GM18508 (cell line): ENCODE measurements around the gene HSBP1L1.
"Not testable (repeated sequence)": the region's sequence is repeated elsewhere in the genome, so short reads cannot be mapped to it uniquely, and the experiment has no call there.

Source experiments
- ATAC-seq: cut with Tn5 transposase; IDR thresholded peaks from one replicate; pipeline ENCODE4 v1.9.1; 2021; ENCODE audit warnings: moderate number of reproducible peaks; ENCODE audit not compliant: insufficient read depth, unreplicated experiment

The HSBP1L1 gene

DNA sequence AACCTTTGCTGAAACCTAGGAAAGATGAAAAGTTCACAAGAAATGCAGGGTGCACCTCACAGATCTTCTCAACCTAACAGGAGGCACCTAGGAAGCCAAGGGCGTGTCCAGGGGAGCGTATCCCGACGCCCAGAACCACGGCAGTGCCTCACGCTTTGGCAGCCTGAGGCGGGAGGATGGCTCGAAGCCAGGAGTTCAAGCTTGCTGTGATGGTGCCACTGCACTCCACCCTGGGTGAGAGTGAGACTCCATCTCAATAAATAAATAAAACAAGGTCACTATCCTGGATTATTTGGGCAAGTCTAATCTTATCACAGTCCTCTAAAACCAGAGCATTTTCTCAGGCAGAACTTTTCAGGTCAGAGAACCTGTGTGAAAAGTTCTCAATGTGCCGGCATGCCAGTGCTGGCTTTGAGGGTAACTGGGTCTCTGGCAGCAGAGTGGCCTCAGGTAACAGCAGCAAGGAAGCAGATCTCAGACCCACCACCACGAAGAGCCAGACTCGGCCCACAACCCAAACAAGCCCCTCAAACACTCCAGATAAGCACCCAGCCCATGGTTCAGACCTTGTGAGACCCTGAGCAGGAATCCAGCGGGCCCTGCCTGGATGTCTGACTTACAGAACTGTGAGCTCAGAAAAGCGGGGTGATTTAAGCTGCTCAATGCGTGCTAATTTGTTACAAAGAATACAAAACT is 11.7 kb downstream of the HSBP1L1 start:
- ATAC-seq: no peak

DNA sequence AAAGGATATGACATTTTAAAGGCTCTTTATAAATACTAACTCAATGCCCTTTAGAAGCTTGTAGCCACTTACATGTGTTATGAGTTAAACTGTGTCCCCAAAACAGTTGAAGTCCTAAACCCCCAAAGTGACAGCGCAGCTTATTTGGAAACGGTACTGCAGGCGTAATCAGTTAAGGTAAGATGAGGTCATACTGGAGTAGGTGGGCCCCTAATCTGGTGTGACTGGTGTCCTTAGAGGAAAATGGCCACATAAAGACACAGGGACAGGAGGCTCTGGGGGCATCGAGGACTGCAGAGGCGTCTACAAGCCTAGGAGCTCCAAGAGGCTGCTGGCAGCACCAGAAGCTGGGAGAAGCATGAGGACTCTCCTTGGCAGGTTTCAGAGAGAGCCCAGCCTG is 15.4 kb downstream of the HSBP1L1 start:
- ATAC-seq: no peak

DNA sequence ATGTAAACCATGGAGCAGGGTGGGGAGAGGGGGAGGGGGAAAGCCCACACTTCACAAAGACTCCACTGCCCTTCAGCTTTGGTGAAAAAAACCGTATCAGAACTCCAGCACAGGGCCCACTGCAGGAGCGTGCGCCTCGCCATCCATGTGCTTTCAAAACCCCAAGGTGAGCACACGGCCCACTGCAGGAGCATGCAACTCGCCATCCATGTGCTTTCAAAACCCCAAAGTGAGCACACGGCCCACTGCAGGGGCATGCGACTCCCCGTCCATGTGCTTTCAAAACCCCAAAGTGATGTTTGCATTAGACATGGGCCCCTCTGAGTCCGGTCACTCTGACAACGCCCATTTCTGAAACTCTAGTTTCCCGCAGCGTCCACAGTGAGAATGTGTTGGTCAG is 16.1 kb downstream of the HSBP1L1 start:
- no peak for ATAC-seq

DNA sequence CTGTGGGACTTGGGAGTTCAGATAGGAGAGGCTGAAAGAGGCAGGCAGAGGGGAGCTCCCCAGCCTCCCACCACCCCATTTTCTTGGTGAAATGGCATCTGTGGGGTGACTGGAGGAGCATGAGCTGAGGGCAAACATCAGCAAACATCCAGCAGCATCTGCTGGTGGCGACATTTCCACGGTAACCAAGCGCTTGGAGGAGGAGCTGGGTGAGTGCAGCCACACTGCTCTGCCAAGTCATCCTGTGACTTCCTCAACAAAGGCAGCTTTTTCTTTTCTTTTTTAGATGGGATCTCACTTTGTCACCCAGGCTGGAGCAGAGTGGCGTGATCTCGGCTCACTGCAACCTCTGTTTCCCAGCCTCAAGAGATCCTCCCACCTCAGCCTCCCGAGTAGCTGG is 18.3 kb downstream of the HSBP1L1 start:
- ATAC-seq: no peak

GRCh38 chr18:79983253-79983652 is 18.8 kb downstream of the HSBP1L1 start:
- ATAC-seq: no peak

DNA sequence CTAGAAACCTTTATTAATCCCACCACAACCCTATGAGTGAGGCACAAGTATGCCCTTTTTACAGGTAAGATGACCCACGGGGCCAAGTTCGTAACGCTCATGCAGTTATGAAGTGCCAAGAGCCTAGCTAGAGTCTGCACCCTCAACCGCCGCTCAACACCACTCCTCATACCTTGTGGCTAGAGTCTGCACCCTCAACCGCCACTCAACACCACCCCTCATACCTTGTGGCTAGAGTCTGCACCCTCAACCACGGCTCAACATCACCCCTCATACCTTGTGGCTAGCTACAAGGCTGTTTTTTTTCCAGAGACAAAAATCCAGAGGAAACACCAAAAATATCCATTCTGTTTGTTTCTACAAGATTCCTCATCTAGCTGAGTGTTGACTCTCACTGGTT is 19.4 kb downstream of the HSBP1L1 start:
- ATAC-seq: no peak

- ATAC-seq: no peak
Observed at GRCh38 chr18:79985172-79985571, 20.7 kb downstream of the HSBP1L1 start.

GRCh38 chr18:79986726-79987125 is 22.3 kb downstream of the HSBP1L1 start:
- no peak for ATAC-seq

DNA sequence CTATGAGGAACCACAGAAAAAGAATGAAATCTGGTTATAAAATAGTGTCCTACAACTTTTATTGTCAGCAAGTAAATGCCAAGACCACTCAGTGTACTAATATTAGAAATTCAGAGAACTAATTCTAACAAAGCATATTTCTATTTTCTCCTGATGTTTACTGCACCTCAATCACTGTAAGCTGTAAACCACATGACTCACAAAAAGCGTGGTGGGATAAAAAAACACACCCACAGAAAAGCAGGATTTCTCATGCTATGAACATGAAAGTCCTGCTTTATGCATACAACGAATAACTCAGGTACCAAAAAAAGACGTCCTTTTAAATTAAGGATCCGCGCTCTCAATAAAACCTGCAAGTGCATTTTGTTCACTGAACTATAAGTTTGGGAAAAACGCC is 23.1 kb downstream of the HSBP1L1 start:
- ATAC-seq: no peak

DNA sequence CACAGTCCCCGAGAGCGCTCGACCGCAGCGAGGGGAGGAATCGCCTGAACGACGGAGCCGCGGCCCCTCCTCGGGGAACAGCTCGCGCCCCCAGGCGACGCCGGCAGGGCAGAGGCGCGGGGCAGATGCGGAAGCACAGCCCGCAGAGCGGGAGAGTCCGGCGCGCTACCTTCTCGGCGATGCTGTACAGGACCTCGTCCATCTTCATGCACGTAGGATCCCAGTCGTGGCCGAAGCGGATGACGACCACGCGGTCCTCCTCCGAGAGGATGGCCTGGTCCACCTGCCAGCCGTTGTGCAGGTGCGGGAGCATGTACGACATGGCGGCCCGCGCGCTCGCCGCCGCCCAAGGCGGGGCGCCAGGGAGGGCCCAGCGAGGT is 23.6 kb downstream of the HSBP1L1 start:
- ATAC-seq: peak; percentile 38

DNA sequence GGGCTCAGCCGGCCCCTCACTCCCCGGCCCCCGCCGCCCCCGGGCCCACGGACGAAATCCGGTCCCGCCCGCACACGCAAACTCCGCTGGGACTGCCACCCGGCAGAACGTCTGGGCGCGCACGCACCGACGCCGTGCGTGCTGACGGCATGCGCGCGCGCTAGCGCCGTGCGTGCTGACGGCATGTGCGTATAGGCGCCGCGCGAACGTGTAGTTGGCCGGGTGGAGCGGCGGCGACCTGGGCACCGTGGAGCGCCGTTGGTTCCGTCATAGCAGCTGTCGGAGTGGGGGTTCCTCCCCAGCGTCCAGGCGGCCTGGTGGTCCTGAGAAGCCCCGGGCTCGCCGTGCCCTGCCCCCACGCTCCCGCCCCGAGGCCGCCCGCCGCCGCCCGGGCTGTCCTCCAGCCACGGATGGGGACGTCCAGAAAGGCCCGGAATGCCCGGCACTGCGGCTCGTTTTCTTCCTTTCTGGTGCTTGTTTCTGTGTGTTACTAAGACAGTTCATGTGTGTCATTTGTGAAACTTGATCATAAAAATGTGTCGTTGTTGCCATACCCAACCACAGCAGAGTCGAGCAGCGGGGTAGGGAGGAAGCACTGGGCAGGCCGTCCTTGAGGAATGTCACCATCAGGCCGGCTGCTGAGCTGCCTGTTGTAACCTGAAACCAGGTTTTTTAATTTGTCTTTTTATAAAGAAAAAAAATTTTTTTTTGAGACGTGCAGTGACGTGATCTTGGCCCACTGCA is 24.2 kb downstream of the HSBP1L1 start, which contains the start of gene TXNL4A:
Gene TXNL4A (minus strand): TSS at position 113 of the 744 bp plus-strand sequence. CDS start 171 bp downstream, outside the sequence.
- peak; percentile 75 for ATAC-seq

- no peak for ATAC-seq
Observed at GRCh38 chr18:79989195-79989497, 24.7 kb downstream of the HSBP1L1 start.

GRCh38 chr18:79991494-79991893 is 27.1 kb downstream of the HSBP1L1 start:
- ATAC-seq: no peak

DNA sequence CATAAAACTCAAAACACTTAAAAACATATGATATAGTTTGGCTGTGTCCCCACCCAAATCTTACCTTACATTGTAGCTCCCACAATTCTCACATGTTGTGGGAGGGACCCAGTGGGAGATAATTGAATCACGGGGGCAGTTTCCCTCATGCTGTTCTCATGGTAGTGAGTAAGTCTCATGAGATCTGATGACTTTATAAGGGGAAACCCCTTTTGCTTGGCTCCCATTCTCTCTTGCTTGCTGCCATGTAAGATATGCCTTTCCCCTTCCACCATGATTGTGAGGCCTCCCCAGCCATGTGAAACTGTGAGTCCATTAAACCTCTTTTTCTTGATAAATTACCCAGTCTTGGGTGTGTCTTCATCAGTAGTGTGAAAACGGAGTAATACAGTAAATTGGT is 35.3 kb downstream of the HSBP1L1 start:
- not testable (repeated sequence) for ATAC-seq

- ATAC-seq: no peak
Observed at GRCh38 chr18:80000877-80001276, 36.4 kb downstream of the HSBP1L1 start.

DNA sequence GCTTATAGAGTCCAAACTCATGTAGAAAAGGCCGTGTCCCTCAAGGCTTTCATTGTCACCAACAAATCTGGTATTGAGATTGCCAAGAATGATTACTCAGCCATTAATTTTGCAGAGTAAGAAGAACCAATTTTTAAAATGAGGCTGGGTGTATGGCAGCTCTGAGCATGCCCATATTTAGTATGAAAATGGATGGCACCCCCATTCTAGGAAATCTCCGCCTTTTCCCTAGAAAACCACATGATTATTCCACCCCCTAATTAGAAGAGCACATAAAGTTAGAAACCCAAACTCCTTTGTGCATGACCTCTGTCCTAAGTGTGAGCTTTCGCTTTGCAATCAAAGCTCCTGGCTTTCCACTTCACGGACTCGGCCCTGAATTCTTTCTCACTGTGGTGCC is 38.0 kb downstream of the HSBP1L1 start:
- no peak for ATAC-seq

DNA sequence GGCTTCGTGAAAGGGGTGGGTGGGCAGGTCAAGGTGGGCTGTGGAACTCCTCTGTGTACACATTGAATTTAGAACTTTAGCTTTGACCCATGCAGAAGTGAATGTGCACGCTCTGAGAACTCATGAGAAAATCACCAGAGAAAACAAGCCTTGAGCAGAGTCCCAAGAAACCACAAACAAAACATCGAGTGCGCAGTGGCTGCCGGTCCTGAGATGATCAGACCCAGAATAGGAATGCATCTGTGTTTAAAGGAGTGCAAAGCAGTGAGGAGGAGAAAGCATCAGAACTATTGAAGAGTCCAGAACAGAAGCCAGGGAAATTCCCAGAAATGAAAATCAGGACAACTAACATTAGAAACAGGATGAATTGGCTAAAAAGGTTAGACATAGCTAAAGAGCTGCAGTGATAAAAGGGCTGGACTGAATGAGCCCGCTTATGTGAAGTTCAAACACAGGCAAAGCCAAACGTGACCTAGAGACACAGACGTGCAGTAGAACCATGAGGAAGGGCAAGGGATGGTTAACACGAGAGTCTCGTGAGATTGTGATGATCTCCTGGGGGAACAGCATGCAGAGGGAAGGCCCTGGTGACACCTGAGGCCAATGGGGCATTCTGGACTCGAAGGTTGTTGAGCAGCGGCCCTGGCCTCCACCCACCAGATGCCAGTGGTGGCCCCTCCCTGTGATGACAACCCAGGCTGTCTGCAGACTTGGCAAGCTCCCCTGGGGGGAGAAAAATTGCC is 40.3 kb downstream of the HSBP1L1 start:
- no peak for ATAC-seq

GRCh38 chr18:80006724-80007123 is 42.3 kb downstream of the HSBP1L1 start:
- ATAC-seq: no peak

- ATAC-seq: no peak
Observed at GRCh38 chr18:80009661-80010550, 45.5 kb downstream of the HSBP1L1 start.

GRCh38 chr18:80010551-80010906 is 46.1 kb downstream of the HSBP1L1 start:
- ATAC-seq: no peak
